ENCODE data around the gene ASGR2.
"Not testable (repeated sequence)": the region's sequence is repeated elsewhere in the genome, so short reads cannot be mapped to it uniquely, and the experiment has no call there.

ASGR2 gene

GRCh38 chr17:7114241-7114874 lies at the start of gene ASGR2:
Gene ASGR2, minus strand, starts transcription at chr17:7114822. Its CDS starts 582 bp downstream, at chr17:7114240.
- H3K27me3 ChIP-seq = peaks cover 71% of the 10 kb centered on the region
- no peak within 1 kb of the TSS for H3K4me3 ChIP-seq (ENCODE audit: low read depth in 1 of 2, low read length in 1 of 2)
- TF ChIP-seq, protein P1, sequence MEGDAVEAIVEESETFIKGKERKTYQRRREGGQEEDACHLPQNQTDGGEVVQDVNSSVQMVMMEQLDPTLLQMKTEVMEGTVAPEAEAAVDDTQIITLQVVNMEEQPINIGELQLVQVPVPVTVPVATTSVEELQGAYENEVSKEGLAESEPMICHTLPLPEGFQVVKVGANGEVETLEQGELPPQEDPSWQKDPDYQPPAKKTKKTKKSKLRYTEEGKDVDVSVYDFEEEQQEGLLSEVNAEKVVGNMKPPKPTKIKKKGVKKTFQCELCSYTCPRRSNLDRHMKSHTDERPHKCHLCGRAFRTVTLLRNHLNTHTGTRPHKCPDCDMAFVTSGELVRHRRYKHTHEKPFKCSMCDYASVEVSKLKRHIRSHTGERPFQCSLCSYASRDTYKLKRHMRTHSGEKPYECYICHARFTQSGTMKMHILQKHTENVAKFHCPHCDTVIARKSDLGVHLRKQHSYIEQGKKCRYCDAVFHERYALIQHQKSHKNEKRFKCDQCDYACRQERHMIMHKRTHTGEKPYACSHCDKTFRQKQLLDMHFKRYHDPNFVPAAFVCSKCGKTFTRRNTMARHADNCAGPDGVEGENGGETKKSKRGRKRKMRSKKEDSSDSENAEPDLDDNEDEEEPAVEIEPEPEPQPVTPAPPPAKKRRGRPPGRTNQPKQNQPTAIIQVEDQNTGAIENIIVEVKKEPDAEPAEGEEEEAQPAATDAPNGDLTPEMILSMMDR (IDR thresholded peaks at IDR 0.05) = no peak
- H3K36me3 ChIP-seq = no peaks in the 10 kb centered on the region
- H3K27ac ChIP-seq = no peak within 1 kb of the TSS
- no peaks in the 10 kb centered on the region for H3K9me3 ChIP-seq
- peaks cover 3% of the 10 kb centered on the region in 2 experiments for H3K4me1 ChIP-seq (ENCODE audit: control insufficient read depth in 1 of 2, insufficient read depth in 1 of 2, low read depth in 1 of 2, low read length in 1 of 2)

- H3K4me1 ChIP-seq (ENCODE audit: control insufficient read depth in 1 of 2, insufficient read depth in 1 of 2, low read depth in 1 of 2, low read length in 1 of 2); H3K27ac ChIP-seq; H3K4me3 ChIP-seq (ENCODE audit: low read depth in 1 of 2, low read length in 1 of 2); H3K36me3 ChIP-seq; H3K9me3 ChIP-seq: not testable (repeated sequence)
- H3K27me3 ChIP-seq = peaks cover 50% of the 10 kb centered on the region
These were observed 44.9 kb upstream of the ASGR2 start for GRCh38 chr17:7159571-7159970.

- H3K27ac ChIP-seq; H3K4me3 ChIP-seq (ENCODE audit: low read depth in 1 of 2, low read length in 1 of 2); H3K9me3 ChIP-seq; H3K36me3 ChIP-seq; H3K4me1 ChIP-seq (ENCODE audit: control insufficient read depth in 1 of 2, insufficient read depth in 1 of 2, low read depth in 1 of 2, low read length in 1 of 2): not testable (repeated sequence)
- H3K27me3 ChIP-seq = peaks cover 54% of the 10 kb centered on the region
These were observed 43.8 kb upstream of the ASGR2 start for GRCh38 chr17:7158424-7158823.

- Histone ChIP-seq H3K4me3 (ENCODE audit: low read depth in 1 of 2, low read length in 1 of 2) (no peak overlapping the region), H3K36me3 (no peaks in the 10 kb centered on the region), H3K9me3 (no peaks in the 10 kb centered on the region), H3K4me1 (ENCODE audit: control insufficient read depth in 1 of 2, insufficient read depth in 1 of 2, low read depth in 1 of 2, low read length in 1 of 2) (no peaks in the 10 kb centered on the region), H3K27me3 (peaks cover 72% of the 10 kb centered on the region), H3K27ac (no peak overlapping the region)
- TF ChIP-seq, protein P1 (IDR thresholded peaks at IDR 0.05) = no peak
These were observed 41.8 kb upstream of the ASGR2 start for GRCh38 chr17:7156342-7156940.

- peaks cover 24% of the 10 kb centered on the region for H3K27me3 ChIP-seq
- no peaks in the 10 kb centered on the region for H3K9me3 ChIP-seq
- H3K27ac ChIP-seq = no peak overlapping the region
- H3K4me3 ChIP-seq (ENCODE audit: low read depth in 1 of 2, low read length in 1 of 2) = no peak overlapping the region
- no peaks in the 10 kb centered on the region for H3K36me3 ChIP-seq
- TF ChIP-seq, protein P1 (IDR thresholded peaks at IDR 0.05) = no peak
- no peaks in the 10 kb centered on the region for H3K4me1 ChIP-seq (ENCODE audit: control insufficient read depth in 1 of 2, insufficient read depth in 1 of 2, low read depth in 1 of 2, low read length in 1 of 2)
These were observed 33.1 kb upstream of the ASGR2 start for GRCh38 chr17:7147772-7148171.

- TF ChIP-seq, protein P1 (IDR thresholded peaks at IDR 0.05) = no peak
- Histone ChIP-seq H3K27me3 (peaks cover 10% of the 10 kb centered on the region), H3K9me3 (no peaks in the 10 kb centered on the region)
These were observed 31.5 kb upstream of the ASGR2 start for GRCh38 chr17:7146115-7146514.

More at GRCh38 chr17:7146115-7146514, 31.5 kb upstream of the ASGR2 start:
- Histone ChIP-seq H3K36me3 (no peaks in the 10 kb centered on the region), H3K27ac (no peak overlapping the region), H3K4me3 (ENCODE audit: low read depth in 1 of 2, low read length in 1 of 2) (no peak overlapping the region), H3K4me1 (ENCODE audit: control insufficient read depth in 1 of 2, insufficient read depth in 1 of 2, low read depth in 1 of 2, low read length in 1 of 2) (no peaks in the 10 kb centered on the region)
